Neural progenitor cell (in vitro differentiated cells): ENCODE data around the gene TFPT.

Source experiments
- CTCF ChIP-seq: fragments of 200-600 bp; sonication (generic); IDR thresholded peaks from 2 replicates; pipeline ENCODE4 v1.5.1; 2017; ENCODE audit warnings: antibody characterized with exemption, mild to moderate bottlenecking
- EZH2phosphoT487 ChIP-seq: fragments of 200-600 bp; sonication (generic); IDR thresholded peaks from 2 replicates; pipeline ENCODE4 v1.6.1; 2017; ENCODE audit warnings: antibody characterized with exemption

DNA sequence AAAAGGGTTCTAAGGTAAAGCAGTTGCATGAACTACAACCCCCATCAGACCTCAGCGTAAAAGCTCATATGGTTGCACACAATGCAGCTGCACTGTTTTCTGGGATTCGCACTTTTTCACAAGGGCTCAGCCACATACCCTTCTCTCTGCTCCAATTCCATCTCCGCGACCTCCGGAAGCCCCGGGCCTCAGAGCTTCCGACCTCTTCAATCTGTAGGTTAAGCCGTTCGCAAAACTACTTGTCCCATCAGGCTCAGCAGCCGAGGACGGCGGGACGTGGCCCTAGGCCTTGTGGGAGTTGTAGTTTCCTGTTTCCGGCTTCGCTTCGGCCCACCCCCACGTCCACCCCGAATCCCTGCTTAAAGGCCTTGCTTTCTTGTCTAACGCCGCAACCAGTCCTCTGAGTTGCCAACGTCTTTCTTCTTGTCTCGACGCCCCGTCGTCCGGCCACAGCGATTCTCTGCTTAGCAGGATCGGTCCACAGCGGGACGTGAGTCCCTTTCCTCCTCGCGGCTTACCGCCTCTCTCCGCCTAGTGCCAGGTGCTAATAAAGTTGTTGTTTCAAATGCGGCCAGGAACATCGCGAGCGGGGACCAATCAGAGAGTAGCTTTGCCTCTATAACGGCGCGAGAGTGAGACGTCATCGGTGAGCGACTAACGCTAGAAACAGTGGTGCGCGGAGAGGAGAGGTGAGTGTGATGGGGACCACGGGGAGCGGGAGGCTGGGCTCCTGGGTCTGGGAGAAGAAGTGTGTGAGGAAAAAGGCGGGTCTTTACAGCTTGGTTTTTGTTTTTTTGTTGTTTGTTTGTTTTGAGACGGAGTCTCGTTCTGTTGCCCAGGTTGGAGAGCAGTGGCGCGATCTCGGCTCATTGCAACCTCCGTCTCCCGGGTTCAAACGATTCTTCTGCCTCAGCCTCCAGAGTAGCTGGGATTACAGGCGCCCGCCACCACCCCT, at the start of gene TFPT, which contains the start of gene PRPF31:
- TF ChIP-seq CTCF, result no peak
- TF ChIP-seq EZH2phosphoT487, result no peak
